GM19239 (cell line): Measurements from ENCODE around the gene GUCA2A.

Experiments used
- DNase-seq: peaks from one replicate; pipeline ENCODE4 v3.0.0; 2011; ENCODE audit warnings: low spot score; ENCODE audit not compliant: insufficient read length
- FAIRE-seq: peaks from 2 replicates; lab custom pipeline; 2011; peaks lifted over from hg19 to GRCh38; lab: Jason Lieb, UNC

GUCA2A gene

GRCh38 chr1:42158189-42158588, 6.4 kb downstream of the GUCA2A start:
- DNase-seq, result no peak
- FAIRE-seq, result no peak

DNA sequence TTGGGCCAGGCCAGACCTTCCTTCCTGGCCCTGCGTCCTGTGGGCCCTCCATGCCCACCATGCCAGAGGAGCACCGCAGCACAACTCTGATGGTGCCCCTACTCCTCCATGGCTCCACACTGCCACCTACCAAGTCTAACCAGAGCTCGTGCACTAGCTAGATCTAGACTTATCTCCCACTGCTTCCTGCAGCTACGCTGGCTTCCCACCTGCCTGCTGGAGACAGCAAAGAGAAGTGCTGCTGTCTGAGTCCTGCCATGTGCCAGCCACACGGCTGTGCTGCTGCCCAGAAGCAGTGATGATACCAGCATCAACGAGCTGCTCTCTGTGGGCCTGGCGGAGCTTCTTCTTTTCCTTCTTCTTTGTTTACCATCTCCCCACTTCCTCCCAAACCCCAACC, 6.9 kb downstream of the GUCA2A start:
- DNase-seq (no peak), FAIRE-seq (no peak)

DNA sequence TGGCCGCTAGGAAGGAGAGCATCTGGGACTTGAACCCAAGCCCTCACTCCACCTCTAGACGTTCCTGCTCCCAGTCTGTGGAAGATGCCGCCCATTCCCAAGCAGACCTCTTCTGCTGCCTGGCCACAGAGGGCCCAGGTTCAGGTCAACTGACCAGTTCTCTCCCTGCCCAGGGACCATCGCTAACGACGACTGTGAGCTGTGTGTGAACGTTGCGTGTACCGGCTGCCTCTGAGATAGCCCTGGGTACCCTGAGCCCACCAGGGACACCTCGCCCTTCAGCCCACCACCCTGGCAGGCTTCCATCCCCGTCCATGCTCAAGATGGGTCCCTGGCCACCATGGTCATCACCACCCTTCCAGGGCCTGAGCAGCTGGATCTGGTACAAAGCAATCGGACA, 9.2 kb downstream of the GUCA2A start:
- no peak for DNase-seq
- FAIRE-seq, result no peak

- DNase-seq, result no peak
- FAIRE-seq, result no peak
Measured at GRCh38 chr1:42154685-42155084, 9.9 kb downstream of the GUCA2A start.

- FAIRE-seq (no peak), DNase-seq (no peak)
Measured at GRCh38 chr1:42153624-42154023, 10.9 kb downstream of the GUCA2A start.

DNA sequence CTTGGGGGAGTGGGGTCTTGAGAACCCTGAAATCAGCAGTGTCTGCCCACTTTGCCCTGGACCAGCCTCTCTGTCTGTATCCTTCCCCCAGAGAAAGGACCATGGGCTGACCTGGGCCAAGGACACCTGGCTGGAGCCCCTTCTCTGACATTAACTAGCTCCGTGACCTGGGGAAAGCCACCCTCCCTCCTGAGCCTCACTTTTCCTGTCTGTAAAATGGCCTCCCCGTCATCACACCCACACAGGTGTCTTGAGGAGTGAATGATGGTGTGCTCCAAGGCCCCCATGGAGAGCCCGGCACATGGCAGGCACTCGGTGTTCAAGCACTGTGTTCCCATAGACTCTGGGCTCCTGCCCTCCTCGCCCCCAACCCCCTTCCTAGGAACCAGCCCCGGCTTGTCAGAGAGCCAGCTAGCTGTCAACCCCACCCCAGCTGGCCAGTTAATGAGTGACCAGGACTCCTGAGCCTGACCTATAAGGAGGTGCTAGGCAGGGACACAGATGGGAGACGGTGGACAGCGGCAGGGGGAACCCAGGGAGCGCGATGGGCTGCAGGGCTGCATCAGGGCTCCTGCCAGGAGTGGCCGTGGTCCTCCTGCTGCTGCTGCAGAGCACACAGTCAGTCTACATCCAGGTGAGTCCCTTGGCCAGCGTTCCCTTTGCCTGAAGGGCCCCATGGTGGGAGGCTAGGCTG, 11.5 kb downstream of the GUCA2A start, which contains the start of gene GUCA2B:
TSS of gene GUCA2B (plus strand) at position 504 of the 694 bp plus-strand sequence. CDS start at position 545, 41 bp downstream.
- DNase-seq (no peak), FAIRE-seq (no peak)

DNA sequence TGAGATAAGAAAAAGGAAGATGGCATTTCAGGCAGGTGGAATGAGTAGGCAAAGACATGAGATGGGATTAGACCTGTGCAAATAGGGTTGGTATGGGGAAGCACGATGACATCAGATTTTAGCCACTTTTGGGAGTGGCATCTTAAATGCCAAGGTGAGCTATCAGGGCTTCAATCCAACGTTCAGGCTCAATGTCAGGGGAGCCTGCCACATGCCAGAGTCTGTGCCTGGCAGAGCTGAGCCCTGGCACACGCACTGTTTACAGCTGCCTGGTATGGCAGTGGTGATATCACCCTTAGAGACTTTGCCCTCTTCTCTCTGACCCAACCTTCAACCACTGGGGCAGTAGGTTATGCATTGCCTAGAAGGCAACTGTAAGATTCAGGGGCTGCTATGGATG, 12.4 kb downstream of the GUCA2A start:
- no peak for FAIRE-seq

GRCh38 chr1:42150651-42151050, 13.9 kb downstream of the GUCA2A start:
- no peak for DNase-seq
- FAIRE-seq, result no peak

More for the DNA sequence above, 12.4 kb downstream of the GUCA2A start:
- DNase-seq, result no peak

- no peak for DNase-seq
- no peak for FAIRE-seq
Measured at GRCh38 chr1:42148166-42148565, 16.4 kb downstream of the GUCA2A start.

GRCh38 chr1:42146626-42147320, 17.8 kb downstream of the GUCA2A start:
- FAIRE-seq (peak; percentile 86), DNase-seq (peak; percentile 65)

DNA sequence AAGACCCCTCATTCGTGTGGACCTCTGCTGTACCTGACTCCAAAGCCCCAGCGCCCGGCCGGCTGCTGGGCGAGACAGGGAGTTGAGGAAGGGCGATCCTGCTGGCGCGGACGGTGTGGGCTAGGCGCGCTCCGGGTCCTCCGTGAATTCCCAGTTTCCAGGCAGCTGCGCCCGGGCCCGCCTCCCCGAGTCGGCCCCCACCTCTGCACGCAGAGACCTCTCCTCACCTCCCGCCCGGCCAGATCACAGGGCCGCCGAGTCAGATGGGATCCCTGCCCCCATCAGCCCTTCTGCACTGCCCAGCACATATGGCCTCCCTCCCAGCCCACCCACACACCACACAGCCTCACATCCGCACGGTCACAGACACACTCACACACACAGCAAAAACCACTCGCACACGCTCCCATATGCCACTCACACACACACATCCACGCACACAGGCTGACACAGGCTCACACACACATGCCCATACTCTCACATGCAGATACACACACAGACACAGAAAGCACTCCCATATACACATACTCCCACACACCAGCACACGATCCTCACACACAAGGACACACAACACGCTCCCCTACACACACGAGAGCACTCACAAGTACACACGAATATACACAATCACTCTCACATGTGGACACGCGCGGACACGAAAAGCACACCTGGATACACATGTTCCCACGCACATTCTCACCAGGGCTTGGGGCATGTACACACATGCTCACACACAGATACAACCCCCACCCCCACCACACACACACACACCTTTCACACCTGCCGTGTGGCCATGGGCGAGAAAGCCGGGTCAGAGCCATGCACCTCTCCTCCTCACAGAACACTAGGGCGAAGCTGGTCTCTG, 18.6 kb downstream of the GUCA2A start:
- DNase-seq (no peak), FAIRE-seq (no peak)

DNA sequence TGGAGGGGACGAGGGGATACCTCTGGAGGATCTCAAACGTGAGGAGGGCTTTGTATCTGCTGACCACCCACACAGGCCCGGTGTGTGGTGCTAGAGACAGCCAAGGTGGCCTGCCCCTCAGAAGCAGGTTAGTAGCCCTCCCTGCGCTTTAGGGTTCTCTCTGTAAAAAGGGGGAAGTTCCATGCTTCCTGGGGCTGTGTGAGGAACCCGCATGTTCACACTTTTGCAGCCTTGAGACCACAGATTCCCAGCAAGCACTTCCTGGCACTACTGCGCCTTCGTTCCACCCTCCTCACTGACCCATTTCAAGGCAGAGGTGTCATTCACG, 19.2 kb downstream of the GUCA2A start:
- DNase-seq (no peak), FAIRE-seq (no peak)

- DNase-seq, result no peak
- FAIRE-seq, result no peak
Measured at GRCh38 chr1:42144711-42145388, 19.7 kb downstream of the GUCA2A start.

GRCh38 chr1:42143896-42144710, 20.4 kb downstream of the GUCA2A start:
- DNase-seq, result no peak
- no peak for FAIRE-seq

- DNase-seq, result no peak
- FAIRE-seq, result no peak
Measured at GRCh38 chr1:42142894-42143675, 21.5 kb downstream of the GUCA2A start.

GRCh38 chr1:42141978-42142377, 22.6 kb downstream of the GUCA2A start:
- DNase-seq (no peak), FAIRE-seq (no peak)

DNA sequence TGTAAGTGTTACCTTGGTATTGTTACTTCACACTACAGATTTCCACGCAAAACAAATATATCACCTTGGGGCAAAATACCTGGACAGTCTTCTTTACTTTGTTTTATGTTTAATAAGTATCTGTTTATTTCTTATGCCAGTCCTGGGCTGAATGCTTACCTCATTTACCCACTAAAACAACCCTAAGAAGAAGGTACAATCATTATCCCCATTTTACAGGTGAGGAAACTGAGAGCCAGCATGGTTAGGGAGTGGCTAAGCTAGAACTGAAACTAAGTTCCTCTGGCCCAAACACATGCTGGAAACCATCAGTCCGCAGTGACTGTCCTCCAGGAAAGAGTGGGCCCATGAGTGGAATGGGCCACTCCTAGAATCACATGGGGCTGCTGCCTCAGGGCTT, 24.4 kb downstream of the GUCA2A start:
- FAIRE-seq (no peak), DNase-seq (no peak)

- FAIRE-seq (no peak), DNase-seq (no peak)
Measured at GRCh38 chr1:42139444-42139843, 25.1 kb downstream of the GUCA2A start.

DNA sequence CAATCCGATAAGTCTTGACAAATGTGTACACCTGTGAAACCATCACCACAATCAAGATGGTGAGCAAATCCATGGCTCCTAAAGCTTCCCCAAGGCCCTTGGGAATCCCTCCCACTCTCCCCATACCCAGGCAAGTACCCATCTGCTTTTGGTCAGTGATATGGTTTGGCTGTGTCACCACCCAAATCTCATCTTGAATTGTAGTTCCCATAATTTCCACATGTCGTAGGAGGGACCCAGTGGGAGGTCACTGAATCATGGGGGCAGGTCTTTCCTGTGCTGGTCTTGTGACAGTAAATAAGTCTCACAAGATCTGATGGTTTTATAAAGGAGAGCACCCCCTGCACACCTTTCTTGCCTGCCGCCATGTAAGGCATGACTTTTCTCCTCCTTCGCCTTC, 26.0 kb downstream of the GUCA2A start:
- FAIRE-seq (no peak), DNase-seq (no peak)
